GM12872 (cell line): ENCODE results near the gene KICS2.
A peak's percentile ranks its signal among the peaks of the same experiment; 100 is the strongest.

Experiments
- TF ChIP-seq, protein P1 (sequence below): IDR thresholded peaks from 3 replicates; pipeline ENCODE4 v1.5.1; 2011; ENCODE audit warnings: low read depth, mild to moderate bottlenecking, low read length, moderate library complexity; ENCODE audit not compliant: insufficient read depth

Gene KICS2

GRCh38 chr12:64184216-64184615, 37.9 kb downstream of the KICS2 start:
- TF ChIP-seq, protein P1, sequence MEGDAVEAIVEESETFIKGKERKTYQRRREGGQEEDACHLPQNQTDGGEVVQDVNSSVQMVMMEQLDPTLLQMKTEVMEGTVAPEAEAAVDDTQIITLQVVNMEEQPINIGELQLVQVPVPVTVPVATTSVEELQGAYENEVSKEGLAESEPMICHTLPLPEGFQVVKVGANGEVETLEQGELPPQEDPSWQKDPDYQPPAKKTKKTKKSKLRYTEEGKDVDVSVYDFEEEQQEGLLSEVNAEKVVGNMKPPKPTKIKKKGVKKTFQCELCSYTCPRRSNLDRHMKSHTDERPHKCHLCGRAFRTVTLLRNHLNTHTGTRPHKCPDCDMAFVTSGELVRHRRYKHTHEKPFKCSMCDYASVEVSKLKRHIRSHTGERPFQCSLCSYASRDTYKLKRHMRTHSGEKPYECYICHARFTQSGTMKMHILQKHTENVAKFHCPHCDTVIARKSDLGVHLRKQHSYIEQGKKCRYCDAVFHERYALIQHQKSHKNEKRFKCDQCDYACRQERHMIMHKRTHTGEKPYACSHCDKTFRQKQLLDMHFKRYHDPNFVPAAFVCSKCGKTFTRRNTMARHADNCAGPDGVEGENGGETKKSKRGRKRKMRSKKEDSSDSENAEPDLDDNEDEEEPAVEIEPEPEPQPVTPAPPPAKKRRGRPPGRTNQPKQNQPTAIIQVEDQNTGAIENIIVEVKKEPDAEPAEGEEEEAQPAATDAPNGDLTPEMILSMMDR = no peak

- TF ChIP-seq, protein P1 = peak; percentile 38; the same call in 2 of the 3 replicates
Observed at GRCh38 chr12:64181430-64182291, 40.4 kb downstream of the KICS2 start.

GRCh38 chr12:64180951-64181350, 41.1 kb downstream of the KICS2 start:
- TF ChIP-seq, protein P1 = no peak

- TF ChIP-seq, protein P1 = no peak
Observed at GRCh38 chr12:64178122-64178521, 44.0 kb downstream of the KICS2 start.

DNA sequence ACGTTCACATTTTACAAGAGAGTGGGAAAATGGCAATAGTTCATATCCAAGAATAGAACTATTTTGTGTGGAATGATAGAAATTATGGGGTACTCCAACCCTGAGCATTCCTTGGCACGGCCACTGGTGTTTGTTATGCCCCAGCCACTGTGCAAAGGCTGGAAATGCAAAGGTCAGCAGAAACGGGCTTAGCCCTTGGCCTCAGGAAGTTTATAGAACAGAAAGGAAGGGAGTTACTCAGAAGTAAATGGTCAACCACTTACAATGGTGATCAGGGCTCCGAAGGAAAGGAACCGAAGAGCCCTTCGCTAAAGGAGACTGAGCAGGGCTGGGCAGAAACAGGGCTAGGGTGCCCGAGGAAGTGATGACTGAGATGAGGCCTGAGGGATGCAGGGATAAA, 45.1 kb downstream of the KICS2 start:
- TF ChIP-seq, protein P1 = no peak

DNA sequence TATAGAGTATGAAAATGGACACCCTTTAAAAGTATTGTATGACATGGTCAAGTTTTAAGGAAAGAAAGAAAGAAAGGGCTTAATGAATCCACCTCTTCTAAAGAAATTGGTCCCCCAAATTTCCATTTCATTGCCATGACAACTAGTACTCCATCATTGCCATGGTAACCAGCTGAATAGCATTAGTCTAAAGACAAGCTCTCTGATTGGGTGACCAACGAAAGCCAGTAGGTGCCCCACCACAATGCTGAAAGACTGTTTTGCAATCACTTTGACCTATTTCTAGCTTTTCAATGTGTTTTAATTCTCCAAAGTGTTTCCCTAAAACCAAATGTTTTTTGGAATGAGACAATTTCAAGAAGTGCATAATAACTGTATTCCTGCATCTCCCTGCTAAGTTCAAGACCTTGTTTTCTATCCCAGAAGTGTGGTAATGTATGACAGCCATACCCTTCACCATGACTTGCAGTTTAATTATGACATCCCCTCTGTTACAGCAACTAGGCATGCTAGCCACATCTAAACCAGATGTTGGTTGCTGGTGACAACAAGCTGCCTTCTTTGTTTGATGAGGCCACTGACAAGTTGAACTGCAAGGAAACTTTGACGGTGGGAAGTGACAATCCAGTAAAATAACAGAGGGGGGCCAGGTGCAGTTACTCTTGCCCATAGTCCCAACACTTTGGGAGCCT, 46.7 kb downstream of the KICS2 start:
- TF ChIP-seq, protein P1 = no peak

GRCh38 chr12:64173456-64173855, 48.6 kb downstream of the KICS2 start:
- TF ChIP-seq, protein P1 = no peak
